ENCODE results near the gene FPR2.
"Not testable (repeated sequence)": the region's sequence is repeated elsewhere in the genome, so short reads cannot be mapped to it uniquely, and the experiment has no call there.

FPR2 gene

GRCh38 chr19:51806571-51806970 is 45.6 kb downstream of the FPR2 start:
- not testable (repeated sequence) for DNase-seq (ENCODE audit: low read depth)

- peak; percentile 48 for DNase-seq (ENCODE audit: low read depth)
Measured at GRCh38 chr19:51807111-51807701, 46.2 kb downstream of the FPR2 start.

GRCh38 chr19:51807925-51808324 is 46.9 kb downstream of the FPR2 start:
- no peak for DNase-seq (ENCODE audit: low read depth)

DNA sequence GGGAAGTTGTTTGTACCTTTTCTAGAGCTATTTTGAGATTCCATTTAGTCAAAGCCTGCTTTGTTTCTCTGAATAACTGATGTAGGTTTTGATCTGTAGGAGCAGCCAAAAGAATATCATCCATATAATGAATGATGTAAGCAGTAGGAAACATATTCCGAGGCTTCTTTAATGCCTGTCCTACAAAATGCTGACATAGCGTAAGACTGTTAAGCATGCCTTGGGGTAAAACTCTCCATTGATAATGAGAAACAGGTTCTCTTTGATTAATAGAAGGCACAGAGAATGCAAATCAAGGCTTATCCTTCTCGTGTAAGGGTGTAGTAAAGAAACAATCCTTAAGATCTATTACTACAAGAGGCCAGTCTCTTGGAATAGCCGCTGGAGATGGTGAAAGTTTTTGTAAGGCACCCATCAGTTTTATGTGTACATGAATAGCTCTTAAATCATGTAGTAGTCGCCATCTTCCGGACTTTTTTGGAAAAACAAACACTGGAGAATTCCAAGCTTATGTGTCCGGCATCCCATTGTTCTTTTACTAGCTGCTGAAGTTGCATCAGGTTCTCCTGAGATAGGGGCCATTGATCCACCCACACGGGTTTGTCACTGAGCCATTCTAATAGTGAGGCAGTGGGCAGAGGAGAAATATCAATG is 47.5 kb downstream of the FPR2 start:
- DNase-seq (ENCODE audit: low read depth), result peak; percentile 42

DNA sequence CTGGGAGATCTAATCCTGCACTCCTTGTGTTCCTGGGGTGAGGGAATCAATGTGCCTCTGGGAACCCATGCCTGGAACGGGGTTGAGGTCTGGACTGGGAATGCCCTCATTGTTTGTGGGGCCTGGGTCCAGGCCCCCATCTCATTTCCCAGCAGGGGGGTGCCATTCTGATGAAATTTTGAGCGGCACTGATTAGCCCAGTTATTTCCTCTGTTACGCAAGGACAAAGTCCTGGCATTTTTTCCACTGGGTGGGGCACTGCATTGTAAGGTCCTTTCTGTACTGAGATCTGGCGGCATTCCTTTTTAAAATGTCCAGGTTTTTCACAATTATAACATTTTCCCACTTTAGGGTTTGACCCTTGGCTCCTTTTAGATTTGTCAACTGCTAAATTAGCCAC is 48.8 kb downstream of the FPR2 start:
- no peak for DNase-seq (ENCODE audit: low read depth)

DNA sequence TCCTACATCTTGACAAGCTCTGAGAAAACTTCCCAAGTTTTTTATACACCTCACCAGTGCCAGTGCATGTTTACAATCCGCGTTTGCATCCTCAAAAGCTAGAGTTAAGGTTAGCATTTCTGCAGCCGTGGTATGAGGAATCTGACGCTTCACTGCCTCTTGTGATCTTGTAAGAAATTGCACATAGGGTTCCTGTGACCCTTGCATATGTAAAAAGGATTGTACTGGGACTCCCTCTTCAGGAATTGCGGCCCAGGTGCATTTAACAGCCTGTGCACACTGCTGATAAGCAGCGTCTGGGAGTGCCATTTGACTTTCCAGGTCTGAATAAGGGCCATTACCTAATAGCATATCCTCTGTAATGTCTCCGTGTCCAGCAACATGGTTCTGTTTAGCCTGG is 49.2 kb downstream of the FPR2 start:
- no peak for DNase-seq (ENCODE audit: low read depth)

DNA sequence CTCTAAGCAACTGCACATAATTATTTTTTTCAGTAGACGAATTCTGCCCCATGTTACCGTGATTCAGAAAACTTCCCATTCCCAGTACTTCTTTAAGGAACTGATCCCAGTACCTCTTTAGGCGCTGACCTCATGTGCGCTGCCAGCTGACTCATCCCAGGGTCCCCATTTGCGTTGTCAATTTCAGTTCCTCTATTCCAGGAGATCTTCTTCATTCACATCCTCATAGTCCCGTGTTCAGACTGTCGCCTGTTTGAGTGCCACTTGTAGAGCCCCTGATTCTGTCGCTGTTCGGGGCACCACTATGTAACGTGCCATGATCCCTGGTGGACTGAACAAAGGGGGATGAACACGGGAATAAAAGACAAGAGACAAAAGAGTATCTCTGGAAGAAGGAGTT is 50.4 kb downstream of the FPR2 start:
- DNase-seq (ENCODE audit: low read depth), result no peak

DNA sequence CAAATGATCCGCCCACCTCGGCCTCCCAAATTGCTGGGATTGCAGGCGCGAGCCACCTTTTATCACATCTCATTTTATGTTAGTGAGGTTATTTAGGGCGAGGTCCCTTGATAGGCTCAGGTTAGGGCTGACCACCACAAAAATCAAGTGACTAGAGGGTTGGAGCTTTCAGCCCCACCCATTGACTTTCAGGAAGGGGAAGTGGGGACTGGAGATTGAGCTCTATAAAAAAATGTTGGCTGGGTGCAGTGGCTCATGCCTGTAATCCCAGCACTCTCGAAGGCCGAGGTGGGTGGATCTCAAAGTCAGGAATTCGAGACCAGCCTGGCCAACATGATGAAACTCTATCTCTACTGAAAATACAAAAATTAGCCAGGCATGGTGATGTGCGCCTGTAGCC is 54.1 kb downstream of the FPR2 start:
- DNase-seq (ENCODE audit: low read depth), result no peak

GRCh38 chr19:51816711-51817110 is 55.7 kb downstream of the FPR2 start:
- no peak for DNase-seq (ENCODE audit: low read depth)

- no peak for DNase-seq (ENCODE audit: low read depth)
Measured at GRCh38 chr19:51820011-51820410, 59.0 kb downstream of the FPR2 start.

Data from iris pigment epithelial cell (primary cell).